ENCODE data around the gene MYOD1.

MYOD1 gene

DNA sequence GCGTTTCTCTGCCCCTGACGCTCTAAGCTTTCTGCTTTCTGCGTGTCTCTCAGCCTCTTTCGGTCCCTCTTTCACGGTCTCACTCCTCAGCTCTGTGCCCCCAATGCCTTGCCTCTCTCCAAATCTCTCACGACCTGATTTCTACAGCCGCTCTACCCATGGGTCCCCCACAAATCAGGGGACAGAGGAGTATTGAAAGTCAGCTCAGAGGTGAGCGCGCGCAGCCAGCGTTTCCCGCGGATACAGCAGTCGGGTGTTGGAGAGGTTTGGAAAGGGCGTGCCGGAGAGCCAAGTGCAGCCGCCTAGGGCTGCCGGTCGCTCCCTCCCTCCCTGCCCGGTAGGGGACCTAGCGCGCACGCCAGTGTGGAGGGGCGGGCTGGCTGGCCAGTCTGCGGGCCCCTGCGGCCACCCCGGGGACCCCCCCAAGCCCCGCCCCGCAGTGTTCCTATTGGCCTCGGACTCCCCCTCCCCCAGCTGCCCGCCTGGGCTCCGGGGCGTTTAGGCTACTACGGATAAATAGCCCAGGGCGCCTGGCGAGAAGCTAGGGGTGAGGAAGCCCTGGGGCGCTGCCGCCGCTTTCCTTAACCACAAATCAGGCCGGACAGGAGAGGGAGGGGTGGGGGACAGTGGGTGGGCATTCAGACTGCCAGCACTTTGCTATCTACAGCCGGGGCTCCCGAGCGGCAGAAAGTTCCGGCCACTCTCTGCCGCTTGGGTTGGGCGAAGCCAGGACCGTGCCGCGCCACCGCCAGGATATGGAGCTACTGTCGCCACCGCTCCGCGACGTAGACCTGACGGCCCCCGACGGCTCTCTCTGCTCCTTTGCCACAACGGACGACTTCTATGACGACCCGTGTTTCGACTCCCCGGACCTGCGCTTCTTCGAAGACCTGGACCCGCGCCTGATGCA lies at the start of gene MYOD1:
TSS of gene MYOD1 (plus strand) at position 544 of the 910 bp plus-strand sequence. CDS start at position 756, 212 bp downstream.
- peak; percentile 73 to 90 for DNase-seq

DNA sequence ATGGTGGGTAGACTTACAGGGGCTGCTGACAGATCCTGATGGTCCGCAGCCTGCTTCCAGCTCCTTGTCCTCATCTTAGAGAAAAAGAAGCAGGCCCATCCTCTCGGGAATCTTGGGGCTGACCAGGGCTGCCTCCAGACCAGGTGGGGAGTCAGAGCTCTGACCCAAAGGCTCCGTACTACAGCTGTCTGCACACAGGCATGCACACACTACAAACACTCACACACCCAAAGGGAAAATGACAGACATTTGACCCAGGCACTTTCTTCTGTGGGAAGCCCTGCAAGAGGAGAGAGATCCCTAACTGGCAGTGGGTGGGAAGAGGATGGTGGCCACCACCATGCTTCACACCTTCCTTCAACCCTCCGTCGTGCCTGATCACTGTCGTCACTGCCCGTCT lies 46.9 kb upstream of the MYOD1 start:
- DNase-seq = no peak

- DNase-seq = no peak
These were observed 45.4 kb upstream of the MYOD1 start for GRCh38 chr11:17673951-17674350.

DNA sequence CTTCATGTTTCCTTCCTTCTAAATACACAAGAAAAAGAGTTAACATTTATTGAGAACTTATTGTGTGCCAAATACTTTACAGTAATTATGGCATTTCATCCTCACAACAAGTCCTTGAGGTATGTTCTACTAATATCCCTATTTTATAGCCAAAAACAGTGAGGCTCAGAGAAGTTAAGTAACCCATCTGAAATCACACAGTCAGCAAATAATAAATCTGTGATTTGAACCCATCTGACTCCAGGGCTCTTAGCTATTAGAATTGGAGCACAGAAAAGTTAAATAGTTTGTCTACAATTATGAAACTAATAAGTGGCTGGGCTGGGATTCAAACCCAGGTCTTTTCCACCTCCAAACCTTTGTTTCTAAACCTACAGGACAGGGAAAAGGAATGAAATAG lies 36.5 kb upstream of the MYOD1 start:
- DNase-seq = no peak

DNA sequence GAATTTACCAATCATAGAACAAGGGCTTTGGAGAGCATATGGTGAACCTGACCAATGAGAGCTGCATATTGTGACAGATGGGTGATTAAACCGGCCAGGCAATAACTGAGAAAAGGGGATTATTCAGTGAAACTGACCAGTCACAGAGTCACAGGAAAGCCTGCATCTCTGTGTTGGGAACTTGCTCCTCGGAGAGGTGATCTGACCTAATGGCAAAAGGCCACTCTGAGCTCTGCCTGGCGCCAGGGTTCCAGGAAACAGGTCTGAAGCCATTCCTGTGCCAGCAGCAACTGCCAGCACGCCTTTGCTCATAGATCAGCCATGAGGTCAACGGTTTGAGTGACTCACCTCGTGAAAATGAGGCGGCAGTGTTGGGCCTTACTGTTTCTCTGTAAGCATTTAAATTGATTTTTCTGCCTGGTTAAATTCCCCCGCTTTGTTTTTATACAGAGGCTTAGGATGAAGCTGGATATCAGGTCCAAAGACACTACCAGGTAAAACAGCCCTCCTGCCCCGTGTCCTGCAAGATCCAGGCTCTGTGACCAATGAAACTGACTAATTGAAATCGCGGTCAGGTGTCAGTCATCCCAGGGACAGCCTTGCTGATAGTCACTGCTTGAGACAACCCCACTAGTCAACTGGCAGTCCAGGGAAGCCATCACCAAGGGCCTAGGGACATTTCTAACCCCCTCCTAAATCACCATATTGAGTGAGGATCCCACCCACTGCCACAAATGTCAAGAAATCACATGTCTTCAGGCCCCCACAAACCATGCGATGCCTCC lies 35.8 kb upstream of the MYOD1 start:
- peak; percentile 65 to 82 for DNase-seq

DNA sequence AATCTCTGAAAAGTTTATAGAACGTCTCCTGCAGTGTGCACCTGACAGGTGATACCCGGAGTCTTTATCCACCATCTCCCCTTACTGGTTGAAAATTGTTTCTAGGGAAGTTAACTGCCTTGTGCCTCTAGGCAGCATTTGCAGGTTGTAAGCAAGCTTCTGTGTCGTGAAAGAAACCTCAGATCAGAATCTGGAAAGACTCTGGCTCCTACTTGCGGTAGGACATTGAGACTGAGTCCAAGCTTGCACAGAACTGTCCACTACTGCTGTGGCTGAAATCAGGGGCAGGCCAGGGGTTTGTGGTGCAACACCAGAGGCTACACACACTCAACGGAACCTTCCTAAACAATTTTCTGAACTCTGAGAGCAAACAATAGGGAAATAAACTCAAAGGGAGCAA lies 34.8 kb upstream of the MYOD1 start:
- no peak for DNase-seq

- peak; percentile 41 to 82 for DNase-seq
These were observed 33.0 kb upstream of the MYOD1 start for GRCh38 chr11:17686231-17686980.

- peak; percentile 83 to 91 for DNase-seq
These were observed 31.3 kb upstream of the MYOD1 start for GRCh38 chr11:17687946-17688670.

- peak in 1 of 2 experiments; percentile 24 for DNase-seq
These were observed 27.8 kb upstream of the MYOD1 start for GRCh38 chr11:17691550-17691949.

DNA sequence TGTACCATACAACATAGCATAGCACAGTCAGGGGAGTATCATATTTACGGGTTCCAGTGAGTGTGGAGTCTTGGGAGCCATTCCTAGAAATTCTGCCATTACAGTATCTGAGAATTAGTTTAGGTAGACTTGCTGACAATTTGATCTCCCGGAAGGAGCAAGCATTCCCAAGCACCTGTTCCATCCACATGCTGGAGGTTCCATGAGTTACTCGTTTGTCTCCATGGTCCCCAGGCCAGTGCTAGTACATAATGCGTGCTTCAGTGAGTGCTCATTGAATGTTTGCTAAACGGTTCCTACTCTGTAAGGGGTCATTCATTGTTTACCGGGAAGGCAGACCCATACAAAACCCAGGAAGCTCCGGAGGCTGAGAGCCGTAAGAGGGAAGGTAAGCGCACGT lies 27.4 kb upstream of the MYOD1 start:
- DNase-seq = no peak

- DNase-seq = no peak
These were observed 26.4 kb upstream of the MYOD1 start for GRCh38 chr11:17692931-17693330.

- no peak for DNase-seq
These were observed 25.8 kb upstream of the MYOD1 start for GRCh38 chr11:17693531-17693930.

- DNase-seq = no peak
These were observed 24.8 kb upstream of the MYOD1 start for GRCh38 chr11:17694494-17695110.

- no peak for DNase-seq
These were observed 23.6 kb upstream of the MYOD1 start for GRCh38 chr11:17695454-17696441.

- DNase-seq = no peak
These were observed 22.6 kb upstream of the MYOD1 start for GRCh38 chr11:17696741-17697140.

GRCh38 chr11:17697175-17697949 lies 22.0 kb upstream of the MYOD1 start:
- no peak for DNase-seq

- DNase-seq = peak; percentile 93 to 96
These were observed 19.9 kb upstream of the MYOD1 start for GRCh38 chr11:17699147-17700114.

- no peak for DNase-seq
These were observed 18.4 kb upstream of the MYOD1 start for GRCh38 chr11:17700991-17701390.

DNA sequence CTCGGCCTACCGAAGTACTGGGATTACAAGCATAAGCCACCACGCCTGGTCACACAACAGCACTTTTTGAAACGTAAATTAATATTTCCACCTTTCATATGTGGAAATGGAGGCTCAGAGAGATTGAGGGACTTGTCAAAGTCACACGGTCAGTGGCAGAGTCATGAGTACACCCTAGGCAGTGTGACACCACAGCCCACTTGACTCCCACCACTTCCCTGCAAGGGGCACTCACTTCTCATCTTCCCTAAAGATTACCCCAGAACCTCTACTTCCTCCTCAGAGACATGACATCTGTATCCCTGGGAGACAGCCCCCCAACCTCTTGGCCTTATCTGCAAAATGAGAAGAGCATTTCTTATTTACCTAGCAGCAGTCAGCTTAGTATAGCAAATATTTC lies 16.5 kb upstream of the MYOD1 start:
- no peak for DNase-seq
